ENCODE measurements around the gene DDX59. TPM values are rescaled to one million over a fixed set of nuclear protein-coding genes. Genes with fewer than 3 reads are reported as not detected.

DDX59 gene
- total and polyA plus RNA-seq, 2 experiments from 2014 or later: 13.6 to 19.9 TPM

Other genes starting within 250 kb of the DDX59 start
- gene KIF14, start 49.2 kb downstream of the DDX59 start, total RNA-seq: 1.4 and 2.2 TPM in 2 replicates
- 0.54 and 0.68 TPM in 2 replicates for gene KIF14, start 49.2 kb downstream of the DDX59 start, polyA plus RNA-seq
- 28.9 and 32.9 TPM in 2 replicates for gene CAMSAP2, start 69.0 kb upstream of the DDX59 start, total RNA-seq
- gene CAMSAP2, start 69.0 kb upstream of the DDX59 start, polyA plus RNA-seq: 9.3 and 12.5 TPM in 2 replicates
- not detected in 2 replicates for gene GPR25, start 203.1 kb upstream of the DDX59 start, total RNA-seq
- gene GPR25, start 203.1 kb upstream of the DDX59 start, polyA plus RNA-seq: not detected in 2 replicates
- gene INAVA, start 225.0 kb upstream of the DDX59 start, total RNA-seq: 40.5 and 51.0 TPM in 2 replicates
- gene INAVA, start 225.0 kb upstream of the DDX59 start, polyA plus RNA-seq: 60.8 and 79.7 TPM in 2 replicates